DMS153 treated with DMSO at 0.1 percent for 48 hours (cell line): Measurements from ENCODE around the gene BICRA.
"Not testable (repeated sequence)": the region's sequence is repeated elsewhere in the genome, so short reads cannot be mapped to it uniquely, and the experiment has no call there.

ENCODE experiments used
- DNase-seq: peaks from one replicate; lab custom pipeline; 2025; ENCODE audit not compliant: unreplicated experiment; lab: John Stamatoyannopoulos, UW

The BICRA gene

GRCh38 chr19:47658431-47659348, 49.8 kb downstream of the BICRA start:
- DNase-seq, result no peak

- DNase-seq, result no peak
These were observed 51.5 kb downstream of the BICRA start for GRCh38 chr19:47660435-47660832.

- no peak for DNase-seq
These were observed 52.2 kb downstream of the BICRA start for GRCh38 chr19:47661161-47661560.

- DNase-seq, result no peak
These were observed 52.7 kb downstream of the BICRA start for GRCh38 chr19:47661611-47662010.

- DNase-seq, result no peak
These were observed 54.5 kb downstream of the BICRA start for GRCh38 chr19:47663435-47663910.

GRCh38 chr19:47663911-47664771, 55.2 kb downstream of the BICRA start:
- no peak for DNase-seq

- DNase-seq, result not testable (repeated sequence)
These were observed 59.6 kb downstream of the BICRA start for GRCh38 chr19:47668556-47668955.

GRCh38 chr19:47670736-47671135, 61.8 kb downstream of the BICRA start:
- no peak for DNase-seq

DNA sequence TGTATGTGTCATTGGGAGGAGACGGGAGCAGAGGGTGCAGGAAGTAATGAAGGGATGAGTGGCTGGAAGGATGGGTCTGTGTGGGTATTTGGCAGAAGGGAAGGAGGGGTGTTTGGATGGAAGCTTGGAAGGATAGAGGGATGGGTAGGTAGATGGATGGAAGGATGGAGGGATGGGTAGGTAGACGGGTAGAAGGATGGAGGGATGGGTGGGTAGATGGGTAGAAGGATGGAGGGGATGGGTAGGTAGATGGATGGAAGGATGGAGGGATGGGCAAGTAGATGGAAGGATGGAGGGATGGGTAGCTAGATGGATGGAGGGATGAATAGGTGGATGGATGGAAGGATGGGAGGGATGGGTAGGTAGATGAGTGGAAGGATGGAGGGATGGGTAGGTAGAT, 62.6 kb downstream of the BICRA start:
- no peak for DNase-seq

DNA sequence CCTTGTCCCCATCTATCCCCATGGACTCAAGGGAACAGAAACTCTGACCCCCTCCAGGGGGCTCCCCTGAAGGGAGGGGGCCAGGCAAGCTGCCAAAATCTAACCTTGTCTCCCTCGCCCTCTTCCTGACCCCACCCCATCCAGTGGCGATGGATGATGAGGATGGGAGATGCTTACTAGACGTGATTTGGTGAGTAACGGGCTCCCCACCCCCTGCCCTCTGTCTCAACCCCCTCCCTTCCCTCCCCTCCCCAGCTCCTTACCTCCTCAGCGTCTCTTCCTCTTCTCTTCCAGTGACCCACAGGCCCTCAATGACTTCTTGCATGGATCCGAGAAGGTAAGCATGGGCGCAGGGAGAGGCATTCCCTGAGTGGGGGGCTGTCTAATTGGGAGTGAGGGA, 64.5 kb downstream of the BICRA start:
- no peak for DNase-seq

DNA sequence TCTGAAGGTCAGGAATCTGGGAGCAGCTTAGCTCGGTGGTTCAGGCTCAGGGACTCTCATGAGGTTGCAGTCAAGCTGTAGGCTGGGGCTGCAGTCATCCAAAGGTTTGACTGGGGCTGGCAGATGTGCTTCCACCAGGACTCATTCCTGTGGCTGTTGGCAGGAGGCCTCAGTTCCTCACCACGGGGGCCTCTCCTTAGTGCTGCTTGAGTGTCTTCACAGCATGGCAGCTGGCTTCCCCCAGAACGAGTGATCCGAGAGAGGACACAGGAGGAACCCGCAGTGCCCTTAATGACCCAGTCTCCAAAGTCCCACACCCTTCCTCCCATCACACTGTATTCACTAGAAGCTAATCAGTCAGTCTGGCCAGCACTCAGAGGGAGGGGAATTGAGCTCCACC, 65.6 kb downstream of the BICRA start:
- DNase-seq, result no peak

- no peak for DNase-seq
These were observed 66.3 kb downstream of the BICRA start for GRCh38 chr19:47675271-47675670.

DNA sequence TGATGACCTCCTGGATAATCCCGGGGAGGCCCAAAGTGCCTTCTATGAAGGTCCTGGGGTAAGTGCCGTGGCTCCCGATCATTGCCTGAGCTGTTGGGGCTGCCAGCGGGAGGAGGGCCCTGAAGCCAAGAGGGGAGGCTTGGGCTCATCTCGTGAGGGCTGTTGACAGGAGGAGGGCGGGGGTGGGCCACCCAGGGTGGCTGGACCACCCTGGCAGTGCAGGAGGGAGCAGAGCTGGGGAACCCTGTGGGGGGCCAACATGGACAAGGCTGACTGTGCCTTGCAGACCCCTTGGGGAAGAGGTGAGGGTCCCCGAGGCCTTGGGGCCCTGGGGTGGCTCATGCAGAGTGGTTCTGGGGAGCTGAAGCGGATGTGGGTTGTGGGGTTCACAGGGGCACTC, 66.9 kb downstream of the BICRA start:
- no peak for DNase-seq

GRCh38 chr19:47676811-47677210, 67.9 kb downstream of the BICRA start:
- no peak for DNase-seq

DNA sequence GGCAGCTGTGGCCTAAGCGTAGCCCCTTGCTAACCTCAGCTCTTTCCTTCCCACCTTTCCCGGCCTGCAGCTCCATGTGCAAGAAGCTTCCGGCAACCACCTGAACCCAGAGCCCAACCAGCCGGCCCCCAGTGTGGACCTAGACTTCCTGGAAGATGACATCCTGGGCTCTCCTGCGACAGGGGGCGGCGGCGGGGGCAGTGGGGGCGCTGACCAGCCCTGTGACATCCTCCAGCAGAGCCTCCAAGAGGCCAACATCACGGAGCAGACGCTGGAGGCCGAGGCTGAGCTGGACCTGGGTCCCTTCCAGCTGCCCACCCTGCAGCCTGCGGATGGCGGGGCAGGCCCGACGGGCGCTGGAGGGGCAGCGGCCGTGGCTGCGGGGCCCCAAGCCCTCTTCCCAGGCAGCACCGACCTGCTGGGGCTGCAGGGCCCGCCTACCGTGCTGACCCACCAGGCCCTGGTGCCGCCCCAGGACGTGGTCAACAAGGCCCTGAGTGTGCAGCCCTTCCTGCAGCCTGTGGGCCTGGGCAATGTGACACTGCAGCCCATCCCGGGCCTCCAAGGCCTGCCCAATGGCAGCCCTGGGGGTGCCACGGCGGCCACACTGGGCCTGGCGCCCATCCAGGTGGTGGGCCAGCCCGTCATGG, 70.4 kb downstream of the BICRA start:
- no peak for DNase-seq

GRCh38 chr19:47679922-47680857, 71.3 kb downstream of the BICRA start:
- no peak for DNase-seq

DNA sequence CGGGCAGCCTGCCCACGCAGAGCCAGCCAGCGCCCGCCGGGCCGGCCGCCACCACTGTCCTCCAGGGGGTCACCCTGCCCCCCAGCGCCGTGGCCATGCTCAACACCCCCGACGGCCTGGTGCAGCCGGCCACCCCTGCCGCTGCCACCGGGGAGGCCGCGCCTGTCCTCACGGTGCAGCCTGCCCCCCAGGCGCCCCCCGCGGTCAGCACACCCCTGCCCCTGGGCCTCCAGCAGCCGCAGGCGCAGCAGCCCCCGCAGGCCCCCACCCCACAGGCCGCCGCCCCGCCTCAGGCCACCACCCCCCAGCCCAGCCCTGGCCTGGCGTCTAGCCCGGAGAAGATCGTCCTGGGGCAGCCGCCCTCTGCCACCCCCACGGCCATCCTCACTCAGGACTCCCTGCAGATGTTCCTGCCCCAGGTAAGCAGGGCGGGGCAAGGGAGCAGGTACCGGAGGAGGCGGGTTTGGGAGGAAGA, 72.0 kb downstream of the BICRA start:
- DNase-seq, result no peak

DNA sequence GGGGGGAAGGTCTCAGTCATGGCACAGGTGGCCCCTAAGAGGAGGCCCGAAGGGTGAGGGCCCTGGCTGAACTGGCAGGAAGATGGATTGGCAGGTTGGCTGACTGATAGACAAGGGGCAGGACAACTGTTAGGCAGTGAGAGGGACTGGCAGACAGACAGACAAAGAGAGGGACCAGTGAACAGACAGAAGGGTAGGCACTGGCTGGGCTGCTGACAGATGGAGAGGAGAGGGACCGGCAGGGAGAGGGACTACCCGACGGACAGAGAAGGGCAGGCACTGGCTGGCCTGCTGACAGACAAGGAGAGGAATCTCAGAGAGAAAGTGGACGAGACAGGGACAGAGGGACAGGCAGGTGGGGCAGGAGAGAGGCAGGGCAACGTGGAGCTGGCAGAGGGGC, 72.5 kb downstream of the BICRA start:
- no peak for DNase-seq

DNA sequence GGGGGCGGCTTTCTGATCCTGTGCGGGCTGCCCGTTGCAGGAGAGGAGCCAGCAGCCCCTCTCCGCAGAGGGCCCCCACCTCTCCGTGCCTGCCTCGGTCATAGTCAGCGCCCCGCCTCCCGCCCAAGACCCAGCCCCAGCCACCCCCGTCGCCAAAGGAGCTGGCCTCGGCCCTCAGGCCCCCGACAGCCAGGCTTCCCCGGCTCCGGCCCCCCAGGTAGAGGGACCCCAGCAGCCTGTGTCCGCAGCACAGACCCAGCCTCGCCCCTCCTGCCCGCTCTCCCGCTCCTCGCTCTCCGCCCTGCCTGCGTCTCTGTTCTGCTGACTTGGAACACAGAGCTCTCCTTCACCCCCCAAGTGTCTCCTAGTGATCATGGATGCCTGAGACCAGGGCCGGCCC, 73.0 kb downstream of the BICRA start:
- no peak for DNase-seq

DNA sequence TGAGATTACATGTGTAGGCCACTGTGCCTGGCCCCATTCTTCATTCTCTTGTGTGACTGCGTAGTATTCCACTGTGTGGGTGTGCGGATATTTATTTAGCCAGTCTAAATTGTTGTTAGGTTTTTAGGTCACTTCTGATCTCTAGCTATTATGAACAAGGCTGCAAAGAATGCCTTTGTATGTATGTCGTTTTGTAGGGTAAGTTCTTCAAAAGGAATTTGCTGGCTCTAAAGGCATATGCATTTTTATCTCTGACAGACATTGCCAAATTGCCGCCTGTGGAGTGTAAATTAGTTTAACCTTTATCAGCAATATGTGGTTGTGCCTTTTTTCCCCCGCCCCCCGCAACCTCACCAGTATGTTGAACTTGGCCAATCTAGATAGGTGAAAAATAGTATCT, 74.0 kb downstream of the BICRA start:
- DNase-seq, result no peak
